ENCODE measurements around the gene CRYBB1.

- TF ChIP-seq POLR2AphosphoS5 (IDR thresholded peaks at IDR 0.05; ENCODE audit: insufficient read depth, low read depth, low read length) (no peak), MYC (IDR thresholded peaks at IDR 0.05; ENCODE audit: low read depth, low read length) (no peak)
Observed at GRCh38 chr22:26602127-26602526, 15.7 kb downstream of the CRYBB1 start.

All from endothelial cell of umbilical vein (primary cell).